HG03025 (cell line): ENCODE results near the gene C20orf141.
"Not testable (repeated sequence)": the region's sequence is repeated elsewhere in the genome, so short reads cannot be mapped to it uniquely, and the experiment has no call there.

ENCODE experiments used
- ATAC-seq: cut with Tn5 transposase; IDR thresholded peaks from one replicate; pipeline ENCODE4 v1.9.1; 2021; ENCODE audit warnings: mild to moderate bottlenecking, moderate library complexity; ENCODE audit not compliant: unreplicated experiment, low FRiP score

C20orf141 gene

DNA sequence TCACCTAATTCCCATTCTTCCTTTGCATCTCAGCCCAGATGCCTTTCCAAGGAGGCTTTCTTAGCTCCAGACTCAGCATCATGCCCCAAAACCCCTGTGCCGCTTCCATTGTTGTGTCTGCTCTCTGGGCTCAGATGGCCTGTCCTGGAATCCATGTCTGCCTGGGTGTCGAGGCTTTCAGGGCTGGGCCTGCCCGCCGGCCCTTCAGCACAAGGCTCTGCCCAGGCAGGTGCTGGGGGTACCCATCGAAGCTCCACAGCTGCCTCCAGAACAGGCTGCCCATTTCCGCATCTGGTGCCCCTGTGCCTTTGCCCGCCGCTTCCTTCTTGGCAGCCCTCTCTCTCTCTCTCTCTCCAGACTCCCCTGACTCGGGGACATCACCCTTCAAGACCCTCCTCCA lies 15.5 kb upstream of the C20orf141 start:
- ATAC-seq = no peak

DNA sequence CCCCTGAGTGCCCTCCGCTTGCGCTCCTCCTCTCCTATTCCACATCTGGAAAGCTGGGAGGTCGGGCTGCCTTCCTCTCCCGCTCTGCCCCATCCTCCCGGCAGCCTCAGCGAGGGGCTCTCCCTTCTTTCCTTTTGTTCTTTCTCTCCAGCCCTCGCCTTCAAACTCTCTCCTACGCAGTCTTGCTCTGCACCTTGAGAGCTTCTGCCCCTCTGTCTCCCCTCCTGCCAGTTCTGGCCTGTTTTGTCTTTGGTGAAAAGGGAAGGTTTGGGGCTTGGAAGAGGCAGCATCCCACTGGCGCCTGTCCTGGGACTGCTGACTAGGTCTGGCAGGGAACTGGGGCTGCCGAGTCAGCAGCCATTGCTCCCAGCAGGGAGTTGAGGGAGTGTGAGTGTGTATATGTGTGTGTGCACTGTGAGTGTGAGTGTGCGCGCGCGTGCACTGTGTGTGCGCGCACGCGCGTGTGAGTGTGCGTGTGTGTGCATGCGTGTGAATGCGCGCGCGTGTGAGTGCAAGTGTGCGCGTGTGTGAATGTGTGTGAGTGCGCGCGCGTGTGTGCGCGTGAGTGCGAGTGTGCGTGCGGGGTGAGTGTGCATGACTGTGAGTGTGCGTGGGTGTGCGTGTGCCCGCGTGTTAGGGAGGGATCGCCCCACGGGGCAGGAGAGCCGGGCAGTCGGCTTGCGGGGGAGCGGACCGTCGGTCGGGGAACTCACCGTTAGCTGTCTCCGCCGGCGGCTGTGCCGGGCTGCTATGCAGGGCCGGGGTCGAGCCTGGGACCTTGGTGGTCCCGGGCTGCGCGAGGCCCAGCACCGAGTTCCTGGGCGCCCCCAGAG lies 14.9 kb upstream of the C20orf141 start:
- no peak for ATAC-seq

DNA sequence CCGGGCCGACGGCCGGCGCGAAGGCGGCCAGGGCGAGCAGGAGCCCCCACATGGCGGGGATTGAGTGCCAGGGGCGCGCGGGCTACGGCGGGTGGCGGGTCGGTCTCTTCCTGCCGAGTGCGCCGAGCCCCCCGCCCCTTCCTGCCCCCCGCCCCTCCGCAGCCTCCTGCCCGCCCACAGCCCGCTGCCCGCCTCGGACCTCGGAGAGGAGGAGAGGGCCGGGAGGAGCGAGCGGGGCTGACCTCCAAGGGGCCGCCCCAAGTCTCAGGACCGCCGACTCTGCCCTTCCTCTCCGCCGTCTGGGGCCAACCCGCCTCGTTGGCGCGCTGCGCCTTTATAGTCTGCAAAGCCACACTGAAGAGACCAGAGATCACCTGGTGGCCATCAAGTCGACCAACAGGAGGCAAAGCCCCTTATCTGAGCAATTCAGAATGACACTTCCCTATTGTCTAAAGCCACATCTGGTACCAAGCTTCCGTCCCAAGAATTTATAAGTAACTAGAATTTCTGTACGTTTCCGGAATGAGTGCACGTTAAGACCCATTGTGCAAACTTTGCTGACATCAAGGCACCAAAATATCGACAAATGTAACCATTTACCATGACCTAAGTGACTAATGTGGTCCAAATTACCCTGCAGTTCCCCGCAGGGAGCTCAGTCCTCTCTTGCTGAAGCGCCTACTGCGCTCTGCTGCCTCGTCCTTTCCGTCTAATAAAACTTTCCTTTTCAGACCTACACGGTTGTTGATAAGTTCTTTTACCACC lies 14.1 kb upstream of the C20orf141 start, which contains the start of gene CPXM1:
Gene CPXM1, minus strand, starts transcription at position 107 of the 765 bp plus-strand sequence. Its CDS starts 55 bp downstream, at position 52.
- no peak for ATAC-seq

DNA sequence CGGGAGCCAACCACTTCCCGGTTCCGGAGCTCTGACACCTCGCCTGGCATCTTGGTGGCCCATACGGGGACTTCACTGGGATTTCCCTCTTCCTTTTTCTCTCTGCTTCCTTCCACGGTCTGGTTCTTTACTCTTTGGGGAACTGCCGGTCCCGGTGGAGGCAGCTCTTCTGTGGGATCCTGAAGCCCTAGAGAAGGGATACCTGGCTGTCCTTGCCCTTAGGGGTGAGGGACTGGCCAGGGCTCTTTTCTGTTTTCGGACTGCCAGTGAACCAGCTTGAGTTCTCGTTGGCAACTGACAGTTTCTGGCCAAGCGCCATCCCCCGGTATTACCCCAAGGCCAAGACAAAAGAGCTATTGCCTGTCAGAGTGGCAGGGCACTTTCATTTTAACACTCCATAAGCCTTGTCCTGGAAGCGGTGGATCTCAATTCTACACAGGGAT lies 13.5 kb upstream of the C20orf141 start:
- ATAC-seq = no peak

DNA sequence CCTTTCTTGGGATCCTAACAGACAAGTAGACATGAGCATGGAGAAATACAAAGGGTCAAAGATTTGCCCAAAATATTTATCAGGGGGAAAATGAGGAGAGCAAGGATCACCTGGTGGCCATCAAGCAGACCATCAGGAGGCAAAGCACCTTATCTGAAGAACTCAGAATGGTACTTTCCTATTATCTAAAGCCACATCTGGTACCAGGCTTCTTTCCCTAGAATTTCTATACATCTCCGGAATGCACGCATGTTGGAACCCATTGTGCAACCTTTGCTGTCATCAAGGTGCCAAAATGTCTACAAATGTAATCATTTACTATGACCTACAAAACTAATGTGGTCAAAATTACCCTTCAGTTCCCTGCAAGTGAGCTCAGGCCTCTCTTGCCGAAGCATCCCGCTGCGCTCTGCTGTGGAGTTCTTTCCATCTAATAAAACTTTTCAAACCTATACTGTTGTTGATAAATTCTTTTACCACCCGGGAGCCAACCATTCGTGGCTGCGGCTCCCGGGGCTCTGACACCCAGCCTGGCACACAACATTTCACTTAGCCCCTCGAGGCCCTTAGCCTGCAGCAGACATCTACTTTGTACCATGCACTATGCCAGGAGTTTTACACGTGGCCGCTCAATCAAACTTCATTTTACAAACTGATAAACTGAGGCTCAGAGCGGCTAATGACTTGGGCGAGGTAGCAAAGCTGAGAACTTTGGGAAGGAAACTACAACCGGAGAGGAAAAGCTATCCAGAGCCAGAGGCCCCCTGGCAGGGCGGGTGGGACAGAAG lies 10.6 kb upstream of the C20orf141 start:
- no peak for ATAC-seq

DNA sequence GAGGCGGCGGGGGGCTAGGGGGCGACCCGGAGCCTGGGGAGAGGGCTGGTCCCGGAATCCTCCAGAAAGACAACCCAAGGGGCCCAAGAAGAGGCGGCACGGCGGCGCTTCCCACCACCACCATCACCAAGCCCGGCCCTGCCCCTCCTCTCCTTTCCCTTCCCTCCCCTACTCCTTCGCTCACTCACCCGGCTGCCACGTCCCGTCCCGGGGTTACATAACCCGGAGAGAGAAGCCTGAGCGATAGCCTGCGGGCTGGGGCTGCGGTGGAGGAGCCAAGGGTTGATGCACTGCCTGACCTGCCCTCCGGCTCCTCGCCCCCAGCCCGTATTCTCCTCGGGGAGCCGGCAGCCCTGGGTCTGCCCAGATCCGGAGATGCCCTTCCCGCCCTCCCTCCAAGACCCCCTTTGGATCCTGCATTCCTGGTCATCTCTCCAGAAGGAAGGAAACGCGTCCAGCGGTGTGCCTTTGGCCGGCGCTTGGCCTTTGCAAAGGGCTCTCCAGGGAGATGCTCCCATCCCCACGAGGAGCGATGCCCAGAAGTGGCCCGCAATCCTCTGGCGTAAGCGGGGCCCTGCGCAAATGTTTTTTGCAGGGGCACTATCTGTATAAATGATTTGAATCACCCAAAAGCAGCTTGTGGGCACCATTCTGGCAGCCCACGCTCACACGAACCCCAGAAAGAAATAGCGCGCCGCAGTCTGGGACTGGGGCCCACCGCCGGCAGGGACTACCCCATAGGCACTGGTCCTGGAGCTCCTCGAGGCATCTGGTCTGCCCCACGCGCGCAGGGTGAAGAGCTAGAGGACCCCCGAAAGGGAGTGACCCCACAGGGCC lies 9.7 kb upstream of the C20orf141 start:
- ATAC-seq = no peak

DNA sequence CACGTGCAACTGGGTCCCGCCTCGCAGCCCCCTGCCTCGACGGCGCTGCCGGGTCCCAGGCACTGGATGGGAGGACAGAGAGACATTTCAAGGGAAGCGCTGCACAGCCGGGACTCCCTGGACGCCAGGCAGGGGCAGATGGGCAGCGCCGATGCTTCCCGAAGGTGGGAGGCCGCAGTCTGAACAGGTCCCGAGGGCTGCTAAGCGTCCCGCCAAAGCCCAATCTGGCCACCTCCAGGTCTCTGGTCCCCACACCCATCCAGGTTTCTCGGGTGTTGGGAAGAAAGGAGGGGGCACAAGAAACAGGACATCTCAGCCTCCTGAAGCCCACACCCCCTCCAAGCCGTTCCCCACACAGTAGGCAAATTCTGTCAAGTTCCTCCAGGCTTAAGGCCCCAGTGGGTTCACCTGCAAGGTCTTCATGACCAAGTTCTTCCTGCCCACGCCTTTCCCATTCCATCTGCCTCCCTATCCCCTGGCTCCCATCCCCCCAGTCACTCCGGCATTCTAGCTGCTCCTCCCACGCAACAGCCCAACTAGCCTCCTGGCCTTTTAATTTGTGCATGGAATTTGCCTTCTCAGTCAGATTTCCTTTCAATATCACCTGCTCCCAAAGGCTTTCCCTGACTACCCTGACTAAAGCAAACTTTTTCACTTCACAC lies 9.0 kb upstream of the C20orf141 start:
- no peak for ATAC-seq

DNA sequence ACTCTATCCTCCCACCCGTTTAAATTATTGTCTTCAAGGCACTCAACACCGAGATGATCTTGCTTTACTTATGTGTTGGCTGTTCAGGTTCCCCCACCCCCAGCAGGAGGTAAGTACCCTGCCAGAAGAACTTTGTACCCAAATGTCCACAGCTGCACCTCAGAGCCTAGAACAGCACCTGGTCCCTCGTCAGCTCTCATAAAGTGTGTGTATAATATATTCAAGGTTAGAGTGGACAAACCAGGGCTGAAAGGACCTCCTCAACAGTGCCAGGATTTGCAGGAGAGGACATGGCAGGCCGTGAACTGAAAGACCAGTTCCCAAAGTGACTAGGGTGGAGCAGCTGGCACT lies 8.5 kb upstream of the C20orf141 start:
- no peak for ATAC-seq

DNA sequence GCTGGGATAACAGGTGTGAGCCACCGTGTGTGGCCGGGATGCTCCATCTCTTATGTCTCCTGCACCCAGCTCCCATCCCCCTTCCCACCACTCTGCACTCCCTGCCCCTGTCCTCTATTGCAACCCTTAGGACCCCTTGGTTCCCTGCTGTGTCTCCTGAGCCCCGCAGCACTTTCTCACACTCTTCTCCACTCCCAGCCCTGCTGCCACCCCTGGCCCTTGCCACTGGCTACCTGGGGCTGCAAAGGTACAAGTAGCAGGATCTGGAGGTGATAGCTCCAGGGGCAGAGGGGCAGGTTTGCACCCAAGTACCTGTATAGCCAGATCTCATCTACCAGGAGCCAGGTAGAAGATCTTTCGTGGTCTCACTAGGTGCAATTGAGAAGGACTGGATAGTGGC lies 7.8 kb upstream of the C20orf141 start:
- no peak for ATAC-seq

DNA sequence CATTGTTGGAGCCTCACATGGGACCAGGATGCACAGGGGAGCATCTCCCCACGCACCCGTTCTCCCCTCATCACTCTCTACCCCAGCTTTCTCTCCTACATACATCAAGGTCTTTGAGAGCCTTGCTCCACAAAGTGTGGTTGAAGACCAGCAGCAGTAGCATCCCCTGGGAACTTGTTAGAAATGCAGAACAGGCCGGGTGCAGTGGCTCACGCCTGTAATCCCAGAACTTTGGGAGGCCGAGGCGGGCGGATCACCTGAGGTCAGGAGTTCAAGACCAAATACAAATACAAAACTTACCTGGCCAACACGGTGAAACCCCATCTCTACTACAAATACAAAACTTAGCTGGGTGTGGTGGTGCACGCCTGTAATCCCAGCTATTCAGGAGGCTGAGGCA lies 6.9 kb upstream of the C20orf141 start:
- ATAC-seq = not testable (repeated sequence)

DNA sequence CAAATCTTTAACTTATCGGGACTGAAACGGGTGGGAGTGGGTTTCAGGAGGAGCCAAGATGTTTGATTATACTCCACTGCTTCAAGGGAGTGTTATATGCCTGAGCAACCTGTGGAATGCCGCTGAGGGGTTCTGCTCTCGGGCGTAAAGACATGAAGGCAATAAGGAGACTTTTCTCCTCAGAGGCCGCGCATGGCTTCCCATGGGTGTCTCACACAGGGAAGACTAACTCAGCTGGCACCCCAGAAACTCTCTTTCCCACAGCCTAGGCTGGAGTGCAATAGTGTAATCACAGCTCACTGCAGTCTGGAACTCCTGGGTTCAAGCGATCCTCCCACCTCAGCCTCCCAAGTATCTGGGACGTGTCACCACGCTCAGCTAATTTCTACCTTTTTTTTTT lies 5.1 kb upstream of the C20orf141 start:
- ATAC-seq = no peak

DNA sequence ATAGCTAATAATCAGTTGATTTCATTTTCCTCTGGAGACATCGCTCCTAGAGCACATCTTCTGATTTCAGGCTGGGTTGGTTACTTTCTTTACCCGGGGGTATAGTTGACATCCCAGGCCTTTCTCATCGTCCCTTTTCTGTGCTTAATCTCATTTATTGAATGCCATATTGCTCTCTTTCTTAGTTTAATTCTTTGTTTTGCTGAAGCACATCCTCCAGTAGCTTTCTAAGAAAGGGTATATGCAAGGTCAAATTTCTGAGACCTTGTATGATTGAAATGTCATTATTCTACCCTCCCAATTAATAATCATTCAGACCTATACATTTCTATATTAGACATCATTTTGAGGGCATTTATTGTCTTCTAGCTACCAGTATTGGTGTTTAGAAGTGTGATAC lies 2.6 kb upstream of the C20orf141 start:
- no peak for ATAC-seq

DNA sequence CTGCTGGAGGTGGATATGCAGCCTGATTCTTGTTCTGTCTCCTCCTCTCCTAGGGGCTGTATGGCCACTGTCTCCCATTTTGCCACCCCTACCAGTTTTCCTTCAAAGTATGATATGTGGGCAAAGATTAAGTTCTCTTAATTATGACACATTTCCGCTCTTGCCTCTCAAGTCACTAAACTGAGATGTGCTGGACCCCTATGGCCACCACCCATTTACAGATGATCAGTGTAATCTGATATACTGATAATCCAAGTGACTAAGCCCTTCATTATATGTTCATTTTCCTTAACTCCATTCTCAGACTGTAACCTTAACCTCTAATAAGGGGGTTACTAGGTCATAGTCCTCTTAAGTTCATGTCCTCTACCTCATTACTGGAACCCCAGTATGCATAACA lies 711 bp upstream of the C20orf141 start:
- ATAC-seq = no peak

DNA sequence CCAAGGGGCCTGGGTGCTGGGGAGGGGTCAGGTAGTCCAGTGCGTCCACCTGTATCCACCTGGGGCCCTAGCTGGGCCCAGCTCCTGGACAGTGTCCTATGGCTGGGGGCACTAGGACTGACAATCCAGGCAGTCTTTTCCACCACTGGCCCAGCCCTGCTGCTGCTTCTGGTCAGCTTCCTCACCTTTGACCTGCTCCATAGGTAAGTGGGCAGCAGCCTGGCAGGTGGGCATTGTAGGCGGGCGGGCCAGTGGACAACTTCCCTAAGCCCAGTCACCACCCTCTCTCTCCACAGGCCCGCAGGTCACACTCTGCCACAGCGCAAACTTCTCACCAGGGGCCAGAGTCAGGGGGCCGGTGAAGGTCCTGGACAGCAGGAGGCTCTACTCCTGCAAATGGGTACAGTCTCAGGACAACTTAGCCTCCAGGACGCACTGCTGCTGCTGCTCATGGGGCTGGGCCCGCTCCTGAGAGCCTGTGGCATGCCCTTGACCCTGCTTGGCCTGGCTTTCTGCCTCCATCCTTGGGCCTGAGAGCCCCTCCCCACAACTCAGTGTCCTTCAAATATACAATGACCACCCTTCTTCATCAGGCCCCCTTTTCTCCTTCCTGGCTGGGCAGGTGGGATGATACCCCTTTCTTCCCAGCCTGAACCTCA lies 584 bp downstream of the C20orf141 start:
- ATAC-seq = no peak

DNA sequence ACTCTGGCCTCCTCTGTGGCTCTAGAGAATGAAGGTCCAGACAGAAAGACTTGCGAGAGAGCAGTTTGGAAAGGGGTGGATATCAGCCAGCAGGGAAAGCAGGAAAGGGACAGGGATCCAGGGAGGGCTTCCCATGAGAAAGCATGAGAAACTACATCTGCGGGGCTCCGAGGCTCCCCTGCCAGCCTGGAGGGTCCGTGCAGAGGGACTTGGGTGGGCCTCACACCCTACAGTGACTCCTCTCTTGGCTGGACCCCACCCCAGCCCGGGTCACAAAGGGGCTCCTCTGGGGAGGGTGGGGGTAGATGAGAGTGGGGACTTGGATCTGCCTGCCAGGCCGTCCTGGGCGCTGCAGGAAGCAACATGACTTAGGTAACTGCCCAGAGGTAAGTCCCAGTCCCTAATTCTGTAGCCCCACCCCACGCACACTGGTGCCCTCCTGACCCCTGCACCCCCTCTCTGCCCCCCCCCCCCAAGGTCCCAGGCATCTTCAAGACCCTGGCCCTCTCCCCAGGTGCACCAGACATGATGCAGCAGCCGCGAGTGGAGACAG lies 1.3 kb downstream of the C20orf141 start, which contains the start of gene TMEM239:
Gene TMEM239, plus strand, starts transcription at position 335 of the 553 bp plus-strand sequence. Its CDS starts 191 bp downstream, at position 526.
- no peak for ATAC-seq

DNA sequence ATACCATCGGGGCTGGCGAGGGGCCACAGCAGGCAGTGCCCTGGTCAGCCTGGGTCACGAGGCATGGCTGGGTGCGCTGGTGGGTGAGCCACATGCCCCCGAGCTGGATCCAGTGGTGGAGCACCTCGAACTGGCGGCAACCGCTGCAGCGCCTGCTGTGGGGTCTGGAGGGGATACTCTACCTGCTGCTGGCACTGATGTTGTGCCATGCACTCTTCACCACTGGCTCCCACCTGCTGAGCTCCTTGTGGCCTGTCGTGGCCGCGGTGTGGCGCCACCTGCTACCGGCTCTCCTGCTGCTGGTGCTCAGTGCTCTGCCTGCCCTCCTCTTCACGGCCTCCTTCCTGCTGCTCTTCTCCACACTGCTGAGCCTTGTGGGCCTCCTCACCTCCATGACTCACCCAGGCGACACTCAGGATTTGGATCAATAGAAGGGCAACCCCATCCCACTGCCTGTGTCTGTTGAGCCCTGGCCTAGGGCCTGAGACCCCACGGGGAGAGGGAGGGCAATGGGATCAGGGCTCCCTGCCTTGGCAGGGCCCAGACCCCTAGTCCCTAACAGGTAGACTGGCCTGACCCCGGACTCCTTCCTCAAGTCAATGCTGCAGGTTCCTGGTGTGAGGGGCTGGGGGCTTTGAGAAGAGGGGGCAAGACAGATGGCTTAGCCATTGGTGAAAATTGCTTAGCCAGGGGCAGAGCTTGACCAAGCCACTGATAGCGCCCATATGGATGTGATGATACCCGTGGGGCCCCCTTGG lies 2.0 kb downstream of the C20orf141 start:
- no peak for ATAC-seq

DNA sequence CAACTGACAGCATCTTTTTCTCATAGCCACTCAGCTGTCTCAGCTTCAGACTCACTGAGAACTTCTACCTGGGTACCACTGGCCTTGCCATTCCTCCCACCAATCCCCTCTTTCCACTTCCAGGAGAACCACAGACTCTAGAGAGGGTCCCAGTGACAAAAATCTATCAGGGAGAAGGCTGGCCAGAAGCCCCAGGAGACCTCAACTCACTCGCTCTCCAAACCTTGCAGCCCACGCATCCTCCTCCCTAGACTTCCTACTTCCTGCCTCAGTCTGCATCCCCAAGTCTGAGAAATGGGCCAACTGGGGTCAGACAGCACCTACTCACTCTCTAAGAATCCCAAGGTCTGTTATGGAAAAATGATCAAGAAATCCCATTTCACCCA lies 2.5 kb downstream of the C20orf141 start:
- no peak for ATAC-seq
